Tongue (tissue), 2 donors: Measurements from ENCODE around the gene ODR4. TPM values are rescaled to one million over a fixed set of nuclear protein-coding genes. Genes with fewer than 3 reads are reported as not detected.
"Not testable (repeated sequence)": the region's sequence is repeated elsewhere in the genome, so short reads cannot be mapped to it uniquely, and the experiment has no call there.

Experiments used
- DNase-seq: peaks from one replicate; pipeline ENCODE4 v3.0.0-alpha.2; 2015
- total RNA-seq: library from RNA; depleted of rRNA; stranded (reverse); fragments of >200 nt; gene quantifications from one replicate; pipeline ENCODE4 v1.2.3, GENCODE V29; 2014

ODR4 gene
- total RNA-seq, 1 donor from 2014 or later, result 27.5 TPM

- DNase-seq, result no peak
These were observed 45.8 kb downstream of the ODR4 start for GRCh38 chr1:186421446-186421845.

GRCh38 chr1:186424539-186424938 is 48.9 kb downstream of the ODR4 start:
- DNase-seq, result peak; percentile 37

- DNase-seq, result no peak
These were observed 50.5 kb downstream of the ODR4 start for GRCh38 chr1:186426118-186426517.

- DNase-seq, result no peak
These were observed 53.4 kb downstream of the ODR4 start for GRCh38 chr1:186429017-186429416.

GRCh38 chr1:186435336-186435735 is 59.7 kb downstream of the ODR4 start:
- no peak for DNase-seq

- no peak for DNase-seq
These were observed 62.9 kb downstream of the ODR4 start for GRCh38 chr1:186438567-186438966.

- peak; percentile 36 for DNase-seq
These were observed 64.9 kb downstream of the ODR4 start for GRCh38 chr1:186440584-186440983.

GRCh38 chr1:186442651-186443375 is 67.2 kb downstream of the ODR4 start:
- no peak for DNase-seq

GRCh38 chr1:186443638-186444037 is 68.0 kb downstream of the ODR4 start:
- no peak for DNase-seq

GRCh38 chr1:186446152-186446551 is 70.5 kb downstream of the ODR4 start:
- no peak for DNase-seq

- no peak for DNase-seq
These were observed 79.3 kb downstream of the ODR4 start for GRCh38 chr1:186454981-186455380.

- no peak for DNase-seq
These were observed 81.2 kb downstream of the ODR4 start for GRCh38 chr1:186456729-186457255.

GRCh38 chr1:186459161-186459560 is 83.5 kb downstream of the ODR4 start:
- not testable (repeated sequence) for DNase-seq

GRCh38 chr1:186461014-186461413 is 85.4 kb downstream of the ODR4 start, which contains the start of gene PDC:
TSS of gene PDC (minus strand) at chr1:186461114. CDS start at chr1:186449459, 11,655 bp downstream.
- DNase-seq, result no peak

GRCh38 chr1:186463511-186463910 is 87.9 kb downstream of the ODR4 start:
- DNase-seq, result no peak

- DNase-seq, result no peak
These were observed 88.3 kb downstream of the ODR4 start for GRCh38 chr1:186463926-186464325.

- DNase-seq, result not testable (repeated sequence)
These were observed 89.9 kb downstream of the ODR4 start for GRCh38 chr1:186465491-186465890.

- no peak for DNase-seq
These were observed 90.3 kb downstream of the ODR4 start for GRCh38 chr1:186465946-186466345.

Other genes with a start within 250 kb of the ODR4 start
- gene PRG4, start 79.6 kb upstream of the ODR4 start, total RNA-seq, result 0.10 TPM
- gene TPR, start 585 bp upstream of the ODR4 start, total RNA-seq, result 101 TPM
- gene PDC, start 85.3 kb downstream of the ODR4 start, total RNA-seq, result not detected